ENCODE measurements around the gene EDNRA. TPM values are rescaled to one million over a fixed set of nuclear protein-coding genes. Genes with fewer than 3 reads are reported as not detected.

EDNRA gene
- total RNA-seq, 1 experiment from 2014 or later, result 0.13 TPM

DNA sequence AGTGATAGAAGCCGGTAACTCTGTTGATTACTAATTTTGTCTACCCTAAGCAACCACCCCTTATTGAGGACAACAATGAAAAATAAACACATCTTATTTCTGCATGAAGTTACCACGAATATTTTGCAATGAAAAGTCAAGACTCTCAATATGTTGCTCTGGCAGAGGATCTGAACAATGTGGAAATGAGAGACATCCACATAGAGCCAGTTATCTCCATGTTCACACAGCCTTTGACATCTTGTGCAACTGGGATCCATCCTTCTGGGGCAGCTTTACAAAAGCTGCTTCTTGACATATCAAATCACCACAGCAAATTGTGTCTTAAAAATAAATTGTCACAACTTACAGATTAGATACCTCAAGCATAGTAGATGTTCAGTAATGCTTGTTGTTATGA lies 10.2 kb downstream of the EDNRA start:
- DNase-seq (ENCODE audit: low read depth, low spot score) (no peak), ATAC-seq (no peak)
- Histone ChIP-seq H3K36me3 (ENCODE audit: control insufficient read depth, insufficient read depth, low read length) (no peaks in the 10 kb centered on the region), H3K27me3 (ENCODE audit: control insufficient read depth, insufficient read depth, low read length) (no peaks in the 10 kb centered on the region), H3K4me3 (ENCODE audit: low read depth in 2 of 2, low read length in 2 of 2) (no peak overlapping the region), H3K27ac (ENCODE audit: low read length) (no peak overlapping the region), H3K9me3 (ENCODE audit: control insufficient read depth, insufficient read depth, low read depth, low read length) (no peaks in the 10 kb centered on the region), H3K4me1 (ENCODE audit: control insufficient read depth, insufficient read depth, low read length) (no peaks in the 10 kb centered on the region)
- TF ChIP-seq TCF7L2 (IDR thresholded peaks at IDR 0.05; ENCODE audit: low read depth, low read length) (no peak), CTCF (IDR thresholded peaks at IDR 0.05) (no peak), SIN3A (IDR thresholded peaks at IDR 0.05; ENCODE audit: borderline replicate concordance, insufficient read depth, low read depth, low read length) (no peak), POLR2AphosphoS5 (IDR thresholded peaks at IDR 0.05; ENCODE audit: low read depth, low read length) (no peak)
- TF ChIP-seq, protein P1, sequence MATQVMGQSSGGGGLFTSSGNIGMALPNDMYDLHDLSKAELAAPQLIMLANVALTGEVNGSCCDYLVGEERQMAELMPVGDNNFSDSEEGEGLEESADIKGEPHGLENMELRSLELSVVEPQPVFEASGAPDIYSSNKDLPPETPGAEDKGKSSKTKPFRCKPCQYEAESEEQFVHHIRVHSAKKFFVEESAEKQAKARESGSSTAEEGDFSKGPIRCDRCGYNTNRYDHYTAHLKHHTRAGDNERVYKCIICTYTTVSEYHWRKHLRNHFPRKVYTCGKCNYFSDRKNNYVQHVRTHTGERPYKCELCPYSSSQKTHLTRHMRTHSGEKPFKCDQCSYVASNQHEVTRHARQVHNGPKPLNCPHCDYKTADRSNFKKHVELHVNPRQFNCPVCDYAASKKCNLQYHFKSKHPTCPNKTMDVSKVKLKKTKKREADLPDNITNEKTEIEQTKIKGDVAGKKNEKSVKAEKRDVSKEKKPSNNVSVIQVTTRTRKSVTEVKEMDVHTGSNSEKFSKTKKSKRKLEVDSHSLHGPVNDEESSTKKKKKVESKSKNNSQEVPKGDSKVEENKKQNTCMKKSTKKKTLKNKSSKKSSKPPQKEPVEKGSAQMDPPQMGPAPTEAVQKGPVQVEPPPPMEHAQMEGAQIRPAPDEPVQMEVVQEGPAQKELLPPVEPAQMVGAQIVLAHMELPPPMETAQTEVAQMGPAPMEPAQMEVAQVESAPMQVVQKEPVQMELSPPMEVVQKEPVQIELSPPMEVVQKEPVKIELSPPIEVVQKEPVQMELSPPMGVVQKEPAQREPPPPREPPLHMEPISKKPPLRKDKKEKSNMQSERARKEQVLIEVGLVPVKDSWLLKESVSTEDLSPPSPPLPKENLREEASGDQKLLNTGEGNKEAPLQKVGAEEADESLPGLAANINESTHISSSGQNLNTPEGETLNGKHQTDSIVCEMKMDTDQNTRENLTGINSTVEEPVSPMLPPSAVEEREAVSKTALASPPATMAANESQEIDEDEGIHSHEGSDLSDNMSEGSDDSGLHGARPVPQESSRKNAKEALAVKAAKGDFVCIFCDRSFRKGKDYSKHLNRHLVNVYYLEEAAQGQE (IDR thresholded peaks at IDR 0.05; ENCODE audit: insufficient read depth in 1 of 2, low read depth in 2 of 2, low read length in 1 of 2), result no peak
- no TSS peak for BruUV-seq (replicated peaks)
- ChIA-PET CTCF (no interaction called here), POLR2A (no interaction called here)
- in situ Hi-C loops (cut with HindIII; ENCODE audit: low pct_unique_long_range_greater_than_20kb, low sequenced_read_pairs), result no loop called here
- intact Hi-C loops (cut with micrococcal nuclease; ENCODE audit: unreplicated experiment), result no loop called here

GRCh38 chr4:147492306-147492705 lies 11.4 kb downstream of the EDNRA start:
- in situ Hi-C loops (cut with HindIII; ENCODE audit: low pct_unique_long_range_greater_than_20kb, low sequenced_read_pairs) (no loop called here), intact Hi-C loops (cut with micrococcal nuclease; ENCODE audit: unreplicated experiment) (no loop called here)
- Histone ChIP-seq H3K9me3 (ENCODE audit: control insufficient read depth, insufficient read depth, low read depth, low read length) (no peaks in the 10 kb centered on the region), H3K27me3 (ENCODE audit: control insufficient read depth, insufficient read depth, low read length) (no peaks in the 10 kb centered on the region), H3K36me3 (ENCODE audit: control insufficient read depth, insufficient read depth, low read length) (no peaks in the 10 kb centered on the region), H3K4me3 (ENCODE audit: low read depth in 2 of 2, low read length in 2 of 2) (no peak overlapping the region), H3K4me1 (ENCODE audit: control insufficient read depth, insufficient read depth, low read length) (no peaks in the 10 kb centered on the region), H3K27ac (ENCODE audit: low read length) (no peak overlapping the region)
- DNase-seq (ENCODE audit: low read depth, low spot score), result no peak
- no TSS peak for BruUV-seq (replicated peaks)
- POLR2A ChIA-PET, result no interaction called here
- no peak for TF ChIP-seq TCF7L2 (IDR thresholded peaks at IDR 0.05; ENCODE audit: low read depth, low read length)
- TF ChIP-seq, protein P1 (IDR thresholded peaks at IDR 0.05; ENCODE audit: insufficient read depth in 1 of 2, low read depth in 2 of 2, low read length in 1 of 2), result no peak
- TF ChIP-seq SIN3A (IDR thresholded peaks at IDR 0.05; ENCODE audit: borderline replicate concordance, insufficient read depth, low read depth, low read length), result no peak
- TF ChIP-seq CTCF (IDR thresholded peaks at IDR 0.05), result no peak
- TF ChIP-seq POLR2AphosphoS5 (IDR thresholded peaks at IDR 0.05; ENCODE audit: low read depth, low read length), result no peak
- CTCF ChIA-PET, result no interaction called here
- no peak for ATAC-seq
